ENCODE measurements around the gene ZMAT3. TPM values are rescaled to one million over a fixed set of nuclear protein-coding genes. Genes with fewer than 3 reads are reported as not detected.

ZMAT3 gene
- total RNA-seq, 1 donor from 2014 or later: 25.7 TPM

DNA sequence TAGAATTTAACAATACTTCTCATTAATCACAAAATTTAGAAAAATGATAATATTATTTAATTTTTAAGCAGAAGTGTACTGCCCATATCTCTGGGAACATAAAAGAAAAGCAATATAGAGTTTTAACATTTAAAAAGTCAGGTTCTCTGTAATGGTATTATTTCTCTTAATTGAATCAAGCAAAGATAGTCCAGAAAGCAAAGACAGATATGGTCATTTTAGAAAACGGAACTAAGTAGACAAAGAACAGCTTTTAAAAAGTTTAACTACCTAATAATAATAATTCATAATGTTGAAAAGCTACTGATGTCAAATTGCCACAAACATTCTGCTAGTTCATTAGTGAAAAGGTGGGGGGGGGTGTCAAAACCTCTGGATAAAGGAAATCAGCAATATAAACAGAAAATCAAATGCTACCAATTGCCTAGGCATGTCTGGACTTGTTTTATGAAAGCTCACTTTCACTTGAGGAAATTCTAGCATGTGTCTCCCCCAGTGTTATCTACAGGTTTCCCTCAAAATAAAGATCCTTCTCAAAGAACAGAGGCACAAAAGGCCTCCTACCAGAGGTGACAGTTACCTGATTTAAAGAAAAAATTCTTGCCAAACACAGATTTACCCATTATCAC lies 1.7 kb downstream of the ZMAT3 start:
- DNase-seq (ENCODE audit: extremely low spot score, unreplicated experiment): no peak

GRCh38 chr3:179068779-179069530 lies 2.7 kb downstream of the ZMAT3 start:
- Mint-ChIP-seq H3K36me3 (peaks cover 27% of the 10 kb centered on the region), H3K4me3 (peak overlapping the region; percentile 78), H3K27ac (peak overlapping the region; percentile 75), H3K27me3 (no peaks in the 10 kb centered on the region), H3K9me3 (no peaks in the 10 kb centered on the region), H3K4me1 (ENCODE audit: unreplicated experiment) (peaks cover 19% of the 10 kb centered on the region)
- DNase-seq (ENCODE audit: extremely low spot score, unreplicated experiment): no peak
- peak; percentile 55 for TF ChIP-seq CTCF (conservative IDR thresholded peaks at IDR 0.05)

More for the DNA sequence above, 1.7 kb downstream of the ZMAT3 start:
- peak overlapping the region; percentile 78 for H3K4me3 Mint-ChIP-seq
- peaks cover 27% of the 10 kb centered on the region for H3K36me3 Mint-ChIP-seq
- H3K27ac Mint-ChIP-seq: peak overlapping the region; percentile 75
- TF ChIP-seq CTCF (conservative IDR thresholded peaks at IDR 0.05): no peak
- no peaks in the 10 kb centered on the region for H3K27me3 Mint-ChIP-seq
- no peaks in the 10 kb centered on the region for H3K9me3 Mint-ChIP-seq
- peaks cover 19% of the 10 kb centered on the region for H3K4me1 Mint-ChIP-seq (ENCODE audit: unreplicated experiment)

- Mint-ChIP-seq H3K27me3 (no peaks in the 10 kb centered on the region), H3K27ac (peak overlapping the region; percentile 20), H3K9me3 (no peaks in the 10 kb centered on the region), H3K36me3 (peaks cover 27% of the 10 kb centered on the region), H3K4me1 (ENCODE audit: unreplicated experiment) (peaks cover 19% of the 10 kb centered on the region), H3K4me3 (peak overlapping the region; percentile 55)
- DNase-seq (ENCODE audit: extremely low spot score, unreplicated experiment): no peak
- no peak for TF ChIP-seq CTCF (conservative IDR thresholded peaks at IDR 0.05)
Observed at GRCh38 chr3:179067839-179068238, 3.8 kb downstream of the ZMAT3 start.

- Mint-ChIP-seq H3K27me3 (no peaks in the 10 kb centered on the region), H3K4me1 (ENCODE audit: unreplicated experiment) (peaks cover 19% of the 10 kb centered on the region), H3K27ac (peak overlapping the region; percentile 20), H3K4me3 (no peak overlapping the region), H3K9me3 (no peaks in the 10 kb centered on the region), H3K36me3 (peaks cover 27% of the 10 kb centered on the region)
- TF ChIP-seq CTCF (conservative IDR thresholded peaks at IDR 0.05): no peak
- no peak for DNase-seq (ENCODE audit: extremely low spot score, unreplicated experiment)
Observed at GRCh38 chr3:179067291-179067690, 4.3 kb downstream of the ZMAT3 start.

DNA sequence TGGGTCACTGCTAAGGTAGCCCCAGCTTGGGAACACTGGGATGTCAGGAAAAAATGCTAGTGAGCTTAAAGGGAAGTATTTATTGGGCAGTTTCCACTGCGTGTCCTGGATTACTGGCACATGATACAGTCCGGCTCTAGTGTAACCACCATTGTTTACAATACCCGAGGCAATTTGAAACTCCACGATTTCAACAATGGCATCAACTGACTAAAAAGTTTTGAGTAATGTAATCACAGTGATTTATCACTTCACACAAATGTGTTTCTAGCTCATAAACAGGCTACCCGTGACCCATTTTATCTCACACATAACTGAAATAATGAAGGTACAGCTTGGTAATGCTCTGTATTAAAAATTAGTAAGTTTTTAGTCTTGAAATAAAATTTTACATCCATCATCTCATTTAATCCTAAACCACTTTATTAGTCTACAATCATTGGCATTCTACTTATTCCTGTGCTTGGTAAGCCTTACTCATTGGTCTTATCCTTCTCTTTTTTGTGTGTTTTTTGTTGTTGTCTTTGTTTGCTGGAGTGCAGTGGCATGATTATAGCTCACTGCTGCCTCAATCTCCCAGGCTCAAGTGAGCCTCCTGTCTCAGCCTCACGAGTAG lies 7.6 kb downstream of the ZMAT3 start:
- Mint-ChIP-seq H3K36me3 (peaks cover 29% of the 10 kb centered on the region), H3K4me3 (no peak overlapping the region), H3K27ac (no peak overlapping the region), H3K27me3 (no peaks in the 10 kb centered on the region), H3K4me1 (ENCODE audit: unreplicated experiment) (peaks cover 11% of the 10 kb centered on the region), H3K9me3 (no peaks in the 10 kb centered on the region)
- DNase-seq (ENCODE audit: extremely low spot score, unreplicated experiment): no peak
- no peak for TF ChIP-seq CTCF (conservative IDR thresholded peaks at IDR 0.05)

All from type B pancreatic cell (in vitro differentiated cells).